HepG2 (cell line): ENCODE data around the gene CDKN1A. TPM values are rescaled to one million over a fixed set of nuclear protein-coding genes. Genes with fewer than 3 reads are reported as not detected.
A peak's percentile ranks its signal among the peaks of the same experiment; 100 is the strongest.

Experiments
- DR1 ChIP-seq: sonication (generic); formaldehyde crosslinking; IDR thresholded peaks from 2 replicates; pipeline ENCODE4 v1.8.0; 2021; ENCODE audit warnings: mild to moderate bottlenecking, missing genetic modification reagents, inconsistent platforms
- DZIP1 ChIP-seq: sonication (generic); formaldehyde crosslinking; IDR thresholded peaks from 2 replicates; pipeline ENCODE4 v1.5.0; 2020; ENCODE audit warnings: mild to moderate bottlenecking, missing genetic modification reagents
- FOXA3 ChIP-seq: IDR thresholded peaks from 2 replicates; pipeline ENCODE4 v1.6.1; 2016; ENCODE audit warnings: missing genetic modification reagents, missing compliant biosample characterization
- IRF9 ChIP-seq: sonication (generic); formaldehyde crosslinking; IDR thresholded peaks from 2 replicates; pipeline ENCODE4 v1.8.0; 2022; ENCODE audit warnings: missing genetic modification reagents, mild to moderate bottlenecking, borderline replicate concordance
- KDM2A ChIP-seq: sonication (generic); formaldehyde crosslinking; IDR thresholded peaks from 2 replicates; pipeline ENCODE4 v1.4.0; 2020; ENCODE audit warnings: low read depth, missing genetic modification reagents, borderline replicate concordance
- KLF12 ChIP-seq: sonication (generic); formaldehyde crosslinking; IDR thresholded peaks from 2 replicates; pipeline ENCODE4 v1.4.0; 2020; ENCODE audit warnings: missing genetic modification reagents, borderline replicate concordance
- NONO ChIP-seq, 2 experiments: fragments of 450-650 bp in 1 of 2; sonication (generic) in 1 of 2; formaldehyde crosslinking in 1 of 2; IDR thresholded peaks in 1 of 2; conservative IDR thresholded peaks in 1 of 2; 2 replicates each; pipeline versions ENCODE4 v1.6.1 to v1.8.0; 2017 to 2022; ENCODE audit warnings: mild to moderate bottlenecking in 1 of 2, missing genetic modification reagents in 1 of 2, moderate library complexity in 1 of 2
- TCF12 ChIP-seq, 2 experiments: fragments of 450-650 bp in 1 of 2; sonication (generic) in 1 of 2; formaldehyde crosslinking in 1 of 2; IDR thresholded peaks; 2 replicates each; pipeline versions ENCODE4 v1.6.1 to v1.8.0; 2017 to 2022; ENCODE audit warnings: antibody characterized with exemption in 1 of 2, mild to moderate bottlenecking in 1 of 2, missing genetic modification reagents in 1 of 2, moderate library complexity in 1 of 2
- U2AF1 ChIP-seq: fragments of 200-400 bp; formaldehyde crosslinking; optimal IDR thresholded peaks from 2 replicates; pipeline ENCODE3; 2017; ENCODE audit warnings: mild to moderate bottlenecking, low read depth, low read length
- ZNF260 ChIP-seq: sonication (generic); formaldehyde crosslinking; IDR thresholded peaks from 2 replicates; pipeline ENCODE4 v1.4.0; 2020; ENCODE audit warnings: missing genetic modification reagents, low read depth, mild to moderate bottlenecking, borderline replicate concordance
- ZNF280B ChIP-seq: sonication (generic); formaldehyde crosslinking; IDR thresholded peaks from 2 replicates; pipeline ENCODE4 v1.5.0; 2020; ENCODE audit warnings: missing genetic modification reagents, mild to moderate bottlenecking, borderline replicate concordance
- ZNF768 ChIP-seq: sonication (generic); formaldehyde crosslinking; IDR thresholded peaks from 2 replicates; pipeline ENCODE4 v1.4.0; 2020; ENCODE audit warnings: missing genetic modification reagents
- ZNF83 ChIP-seq: sonication (generic); formaldehyde crosslinking; IDR thresholded peaks from 2 replicates; pipeline ENCODE4 v1.4.0; 2020; ENCODE audit warnings: missing genetic modification reagents, mild to moderate bottlenecking, borderline replicate concordance
- polyA plus RNA-seq, 8 experiments: library from polyadenylated mRNA; depleted of rRNA in 3 of 8; stranded (reverse) in 7 of 8; unstranded in 1 of 8; fragments of >200 nt; fragmentation: Illumina TruSeq in 4 of 8; extraction: Trizol in 4 of 8; gene quantifications; 2 replicates each; pipeline versions ENCODE4 v1.2.1 to v1.2.3, GENCODE V29; 2011 to 2016; ENCODE audit warnings: low read depth in 4 of 8, missing spikeins in 1 of 8, mixed read lengths in 1 of 8; ENCODE audit not compliant: insufficient read depth in 1 of 8
- total RNA-seq, 5 experiments: library from RNA; depleted of rRNA; stranded (reverse); fragments of >200 nt; fragmentation: Illumina TruSeq; extraction: Trizol; gene quantifications; 2 replicates each; pipeline ENCODE4 v1.2.3, GENCODE V29; 2016; ENCODE audit warnings: low read depth in 1 of 5
- TF ChIP-seq, protein P1 (sequence below): sonication (generic); formaldehyde crosslinking; IDR thresholded peaks from 2 replicates; pipeline ENCODE4 v1.9.0; 2022; ENCODE audit warnings: missing genetic modification reagents, mild to moderate bottlenecking, borderline replicate concordance
- TF ChIP-seq, protein P2 (sequence below): sonication (generic); formaldehyde crosslinking; IDR thresholded peaks from 2 replicates; pipeline ENCODE4 v1.4.0; 2020; ENCODE audit warnings: missing genetic modification reagents, borderline replicate concordance

CDKN1A gene
- total and polyA plus RNA-seq, 2 of the 13 experiments (the other 11 are each of a cell fraction or from before 2014, with no cell fraction given) = 60.7 to 92.1 TPM

DNA sequence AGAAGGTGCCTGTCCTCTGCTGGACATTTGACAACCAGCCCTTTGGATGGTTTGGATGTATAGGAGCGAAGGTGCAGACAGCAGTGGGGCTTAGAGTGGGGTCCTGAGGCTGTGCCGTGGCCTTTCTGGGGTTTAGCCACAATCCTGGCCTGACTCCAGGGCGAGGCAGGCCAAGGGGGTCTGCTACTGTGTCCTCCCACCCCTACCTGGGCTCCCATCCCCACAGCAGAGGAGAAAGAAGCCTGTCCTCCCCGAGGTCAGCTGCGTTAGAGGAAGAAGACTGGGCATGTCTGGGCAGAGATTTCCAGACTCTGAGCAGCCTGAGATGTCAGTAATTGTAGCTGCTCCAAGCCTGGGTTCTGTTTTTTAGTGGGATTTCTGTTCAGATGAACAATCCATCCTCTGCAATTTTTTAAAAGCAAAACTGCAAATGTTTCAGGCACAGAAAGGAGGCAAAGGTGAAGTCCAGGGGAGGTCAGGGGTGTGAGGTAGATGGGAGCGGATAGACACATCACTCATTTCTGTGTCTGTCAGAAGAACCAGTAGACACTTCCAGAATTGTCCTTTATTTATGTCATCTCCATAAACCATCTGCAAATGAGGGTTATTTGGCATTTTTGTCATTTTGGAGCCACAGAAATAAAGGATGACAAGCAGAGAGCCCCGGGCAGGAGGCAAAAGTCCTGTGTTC lies 1.3 kb upstream of the CDKN1A start (continued):
- TF ChIP-seq DZIP1 = no peak
- peak; percentile 35; the same call in 1 of the 2 replicates for TF ChIP-seq IRF9 (CRISPR knock-in tag)
- peak; percentile 46; the same call in 1 of the 2 replicates for TF ChIP-seq ZNF83 (CRISPR knock-in tag)
- no peak for TF ChIP-seq KLF12
- no peak; the same call in 1 of the 2 replicates for TF ChIP-seq ZNF260
- no peak for TF ChIP-seq KDM2A (CRISPR knock-in tag)
- TF ChIP-seq TCF12 (IDR thresholded peaks at IDR 0.05) = no peak
- TF ChIP-seq TCF12 (CRISPR knock-in tag; IDR thresholded peaks at IDR 0.05) = peak; percentile 52; the same call in 1 of the 2 replicates
- TF ChIP-seq, protein P1, sequence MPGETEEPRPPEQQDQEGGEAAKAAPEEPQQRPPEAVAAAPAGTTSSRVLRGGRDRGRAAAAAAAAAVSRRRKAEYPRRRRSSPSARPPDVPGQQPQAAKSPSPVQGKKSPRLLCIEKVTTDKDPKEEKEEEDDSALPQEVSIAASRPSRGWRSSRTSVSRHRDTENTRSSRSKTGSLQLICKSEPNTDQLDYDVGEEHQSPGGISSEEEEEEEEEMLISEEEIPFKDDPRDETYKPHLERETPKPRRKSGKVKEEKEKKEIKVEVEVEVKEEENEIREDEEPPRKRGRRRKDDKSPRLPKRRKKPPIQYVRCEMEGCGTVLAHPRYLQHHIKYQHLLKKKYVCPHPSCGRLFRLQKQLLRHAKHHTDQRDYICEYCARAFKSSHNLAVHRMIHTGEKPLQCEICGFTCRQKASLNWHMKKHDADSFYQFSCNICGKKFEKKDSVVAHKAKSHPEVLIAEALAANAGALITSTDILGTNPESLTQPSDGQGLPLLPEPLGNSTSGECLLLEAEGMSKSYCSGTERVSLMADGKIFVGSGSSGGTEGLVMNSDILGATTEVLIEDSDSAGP = no peak
- TF ChIP-seq FOXA3 (CRISPR knock-in tag) = no peak
- TF ChIP-seq, protein P2, sequence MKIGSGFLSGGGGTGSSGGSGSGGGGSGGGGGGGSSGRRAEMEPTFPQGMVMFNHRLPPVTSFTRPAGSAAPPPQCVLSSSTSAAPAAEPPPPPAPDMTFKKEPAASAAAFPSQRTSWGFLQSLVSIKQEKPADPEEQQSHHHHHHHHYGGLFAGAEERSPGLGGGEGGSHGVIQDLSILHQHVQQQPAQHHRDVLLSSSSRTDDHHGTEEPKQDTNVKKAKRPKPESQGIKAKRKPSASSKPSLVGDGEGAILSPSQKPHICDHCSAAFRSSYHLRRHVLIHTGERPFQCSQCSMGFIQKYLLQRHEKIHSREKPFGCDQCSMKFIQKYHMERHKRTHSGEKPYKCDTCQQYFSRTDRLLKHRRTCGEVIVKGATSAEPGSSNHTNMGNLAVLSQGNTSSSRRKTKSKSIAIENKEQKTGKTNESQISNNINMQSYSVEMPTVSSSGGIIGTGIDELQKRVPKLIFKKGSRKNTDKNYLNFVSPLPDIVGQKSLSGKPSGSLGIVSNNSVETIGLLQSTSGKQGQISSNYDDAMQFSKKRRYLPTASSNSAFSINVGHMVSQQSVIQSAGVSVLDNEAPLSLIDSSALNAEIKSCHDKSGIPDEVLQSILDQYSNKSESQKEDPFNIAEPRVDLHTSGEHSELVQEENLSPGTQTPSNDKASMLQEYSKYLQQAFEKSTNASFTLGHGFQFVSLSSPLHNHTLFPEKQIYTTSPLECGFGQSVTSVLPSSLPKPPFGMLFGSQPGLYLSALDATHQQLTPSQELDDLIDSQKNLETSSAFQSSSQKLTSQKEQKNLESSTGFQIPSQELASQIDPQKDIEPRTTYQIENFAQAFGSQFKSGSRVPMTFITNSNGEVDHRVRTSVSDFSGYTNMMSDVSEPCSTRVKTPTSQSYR = no peak
- TF ChIP-seq DR1 (CRISPR knock-in tag) = 0 out of 2 replicates have a peak, but pooled peaks have one; percentile 8
- no peak for TF ChIP-seq ZNF280B
- TF ChIP-seq ZNF768 (CRISPR knock-in tag) = peak; percentile 48
- no peak for TF ChIP-seq NONO (IDR thresholded peaks at IDR 0.05)
- TF ChIP-seq NONO (CRISPR knock-in tag; conservative IDR thresholded peaks at IDR 0.05) = peak; percentile 55; the same call in 1 of the 2 replicates
- no peak for TF ChIP-seq U2AF1
